Measurements from ENCODE around the gene ARFGEF2.

DNA sequence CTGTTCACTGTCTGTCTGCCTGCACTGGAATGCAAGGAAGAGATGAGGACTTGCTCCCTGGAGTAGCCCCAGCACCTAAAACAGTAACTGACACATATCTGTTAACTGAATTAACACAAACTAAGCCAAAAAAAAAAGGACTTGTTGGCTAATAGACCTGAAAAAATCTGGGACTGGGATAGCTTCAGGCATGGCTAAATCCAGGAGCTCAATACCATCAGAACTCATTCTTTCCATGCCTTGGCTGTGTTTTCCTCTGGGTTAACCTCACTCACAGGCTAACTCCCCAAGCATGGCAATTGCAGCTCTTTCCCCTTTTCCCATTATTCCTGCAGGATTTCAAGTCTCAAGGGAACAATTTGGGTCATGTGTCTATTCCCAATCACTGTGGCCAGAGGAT, 21.6 kb upstream of the ARFGEF2 start:
- TF ChIP-seq, protein P1, sequence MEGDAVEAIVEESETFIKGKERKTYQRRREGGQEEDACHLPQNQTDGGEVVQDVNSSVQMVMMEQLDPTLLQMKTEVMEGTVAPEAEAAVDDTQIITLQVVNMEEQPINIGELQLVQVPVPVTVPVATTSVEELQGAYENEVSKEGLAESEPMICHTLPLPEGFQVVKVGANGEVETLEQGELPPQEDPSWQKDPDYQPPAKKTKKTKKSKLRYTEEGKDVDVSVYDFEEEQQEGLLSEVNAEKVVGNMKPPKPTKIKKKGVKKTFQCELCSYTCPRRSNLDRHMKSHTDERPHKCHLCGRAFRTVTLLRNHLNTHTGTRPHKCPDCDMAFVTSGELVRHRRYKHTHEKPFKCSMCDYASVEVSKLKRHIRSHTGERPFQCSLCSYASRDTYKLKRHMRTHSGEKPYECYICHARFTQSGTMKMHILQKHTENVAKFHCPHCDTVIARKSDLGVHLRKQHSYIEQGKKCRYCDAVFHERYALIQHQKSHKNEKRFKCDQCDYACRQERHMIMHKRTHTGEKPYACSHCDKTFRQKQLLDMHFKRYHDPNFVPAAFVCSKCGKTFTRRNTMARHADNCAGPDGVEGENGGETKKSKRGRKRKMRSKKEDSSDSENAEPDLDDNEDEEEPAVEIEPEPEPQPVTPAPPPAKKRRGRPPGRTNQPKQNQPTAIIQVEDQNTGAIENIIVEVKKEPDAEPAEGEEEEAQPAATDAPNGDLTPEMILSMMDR (IDR thresholded peaks at IDR 0.05), result no peak
- no peak for TF ChIP-seq POLR2A (IDR thresholded peaks at IDR 0.05)

Data from lower leg skin (tissue), 3 donors.